ENCODE data around the gene TEX44. TPM values are rescaled to one million over a fixed set of nuclear protein-coding genes. Genes with fewer than 3 reads are reported as not detected.
"Not testable (repeated sequence)": the region's sequence is repeated elsewhere in the genome, so short reads cannot be mapped to it uniquely, and the experiment has no call there.

Gene TEX44
- total RNA-seq, 4 donors from 2014 or later, result not detected

GRCh38 chr2:231573096-231573495, 19.6 kb upstream of the TEX44 start:
- Histone ChIP-seq H3K36me3 (no peaks in the 10 kb centered on the region), H3K27ac (no peak overlapping the region), H3K4me1 (peaks cover 0 to 4% (median 0%) of the 10 kb centered on the region in 3 donors), H3K4me3 (no peak overlapping the region), H3K27me3 (no peaks in the 10 kb centered on the region), H3K9me3 (no peaks in the 10 kb centered on the region)
- TF ChIP-seq EP300 (IDR thresholded peaks at IDR 0.05) (no peak), POLR2AphosphoS5 (IDR thresholded peaks at IDR 0.05) (no peak), POLR2A (IDR thresholded peaks at IDR 0.05) (no peak)
- TF ChIP-seq, protein P1, sequence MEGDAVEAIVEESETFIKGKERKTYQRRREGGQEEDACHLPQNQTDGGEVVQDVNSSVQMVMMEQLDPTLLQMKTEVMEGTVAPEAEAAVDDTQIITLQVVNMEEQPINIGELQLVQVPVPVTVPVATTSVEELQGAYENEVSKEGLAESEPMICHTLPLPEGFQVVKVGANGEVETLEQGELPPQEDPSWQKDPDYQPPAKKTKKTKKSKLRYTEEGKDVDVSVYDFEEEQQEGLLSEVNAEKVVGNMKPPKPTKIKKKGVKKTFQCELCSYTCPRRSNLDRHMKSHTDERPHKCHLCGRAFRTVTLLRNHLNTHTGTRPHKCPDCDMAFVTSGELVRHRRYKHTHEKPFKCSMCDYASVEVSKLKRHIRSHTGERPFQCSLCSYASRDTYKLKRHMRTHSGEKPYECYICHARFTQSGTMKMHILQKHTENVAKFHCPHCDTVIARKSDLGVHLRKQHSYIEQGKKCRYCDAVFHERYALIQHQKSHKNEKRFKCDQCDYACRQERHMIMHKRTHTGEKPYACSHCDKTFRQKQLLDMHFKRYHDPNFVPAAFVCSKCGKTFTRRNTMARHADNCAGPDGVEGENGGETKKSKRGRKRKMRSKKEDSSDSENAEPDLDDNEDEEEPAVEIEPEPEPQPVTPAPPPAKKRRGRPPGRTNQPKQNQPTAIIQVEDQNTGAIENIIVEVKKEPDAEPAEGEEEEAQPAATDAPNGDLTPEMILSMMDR (IDR thresholded peaks at IDR 0.05), result no peak
- no peak for ATAC-seq
- WGBS, 2 donors (ENCODE audit: low coverage in 1 of 2), result no CpG with 5 or more reads among the region's 4 CpGs

DNA sequence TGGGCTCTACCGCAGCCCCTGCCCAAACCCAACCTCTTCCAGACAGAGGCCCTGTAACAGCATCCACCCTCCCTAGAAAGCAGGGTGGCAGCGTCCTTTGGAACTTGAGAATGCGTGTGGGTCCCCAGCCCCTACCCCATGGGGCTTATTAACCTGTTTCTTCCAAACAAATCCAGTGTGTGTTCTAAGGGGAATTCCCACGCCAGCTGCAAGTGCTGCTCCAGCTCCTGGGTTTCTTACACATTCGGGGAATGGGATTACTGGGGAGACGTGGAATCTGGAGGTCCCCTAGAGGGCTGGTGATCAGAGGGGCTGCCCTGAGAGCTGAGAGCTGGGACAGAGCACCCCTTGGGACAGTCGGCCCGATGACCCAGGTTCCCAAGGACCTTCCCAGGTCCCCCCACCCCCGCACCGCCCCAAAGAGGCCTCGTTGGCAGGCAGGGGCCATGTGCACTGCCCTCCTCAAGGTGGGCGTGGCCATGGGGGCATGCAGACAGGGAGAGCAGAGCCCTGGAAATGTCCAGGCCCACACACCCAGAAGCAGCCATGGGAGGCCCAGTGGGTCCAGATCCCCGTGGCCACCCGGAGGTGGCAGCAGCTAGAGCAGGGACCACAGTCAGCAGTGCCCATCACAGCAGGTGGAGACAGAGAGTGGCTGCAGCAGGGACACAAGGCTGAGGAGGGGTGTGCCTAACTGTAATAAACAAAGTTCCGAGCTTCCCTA, 18.8 kb upstream of the TEX44 start:
- Histone ChIP-seq H3K27ac (no peak overlapping the region), H3K4me3 (no peak overlapping the region), H3K4me1 (peaks cover 0 to 4% (median 0%) of the 10 kb centered on the region in 3 donors), H3K9me3 (no peaks in the 10 kb centered on the region), H3K27me3 (no peaks in the 10 kb centered on the region), H3K36me3 (no peaks in the 10 kb centered on the region)
- WGBS, 2 donors (ENCODE audit: low coverage in 1 of 2), result 69% methylated on average over 5 of the region's 15 CpGs; no CpG with 5 or more reads in 1 of the 2 donors
- ATAC-seq, result no peak
- TF ChIP-seq POLR2A (IDR thresholded peaks at IDR 0.05) (no peak), EP300 (IDR thresholded peaks at IDR 0.05) (no peak), POLR2AphosphoS5 (IDR thresholded peaks at IDR 0.05) (no peak)
- TF ChIP-seq, protein P1 (IDR thresholded peaks at IDR 0.05), result no peak

DNA sequence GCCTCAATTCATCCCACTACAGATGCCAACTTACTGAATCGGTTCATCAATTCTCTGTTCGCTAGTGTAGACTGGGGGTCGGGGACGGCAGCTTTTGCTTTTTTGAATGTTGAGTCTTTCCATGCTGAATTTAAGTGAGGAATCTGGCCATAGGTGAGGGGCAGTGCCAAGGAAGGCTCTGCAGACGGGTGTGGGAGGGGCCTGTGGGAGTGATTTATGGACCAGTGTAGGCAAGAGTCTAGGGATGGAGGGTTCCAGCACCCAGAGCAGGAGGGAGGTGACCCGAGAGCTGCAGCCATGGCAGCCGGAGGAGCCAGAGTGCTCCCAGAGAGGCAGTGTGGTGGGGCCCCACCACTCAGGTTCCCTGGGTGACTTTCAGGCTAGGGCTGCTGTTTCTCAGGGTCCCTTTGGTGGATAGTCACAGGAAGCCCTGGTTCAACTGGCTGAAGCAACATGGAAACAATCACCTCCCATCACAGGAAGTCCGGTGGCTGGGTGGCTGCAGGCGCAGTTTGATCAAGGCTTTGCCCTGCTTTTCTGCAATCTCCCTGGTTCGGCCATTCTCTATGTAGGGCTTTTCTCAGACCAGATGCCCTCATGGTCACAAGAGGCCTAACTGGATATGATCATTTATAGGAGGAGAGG, 16.9 kb upstream of the TEX44 start:
- peaks cover 0 to 4% (median 0%) of the 10 kb centered on the region in 3 donors for H3K4me1 ChIP-seq
- H3K9me3 ChIP-seq, result no peaks in the 10 kb centered on the region
- 90 to 100% methylated on average over 4 of the region's 10 CpGs for WGBS, 2 donors (ENCODE audit: low coverage in 1 of 2)
- H3K4me3 ChIP-seq, result no peak overlapping the region
- ATAC-seq, result no peak
- no peaks in the 10 kb centered on the region for H3K27me3 ChIP-seq
- TF ChIP-seq POLR2A (IDR thresholded peaks at IDR 0.05) (no peak), EP300 (IDR thresholded peaks at IDR 0.05) (no peak), POLR2AphosphoS5 (IDR thresholded peaks at IDR 0.05) (no peak)
- TF ChIP-seq, protein P1 (IDR thresholded peaks at IDR 0.05), result no peak
- H3K36me3 ChIP-seq, result no peaks in the 10 kb centered on the region
- H3K27ac ChIP-seq, result no peak overlapping the region

- no CpG with 5 or more reads among the region's 4 CpGs for WGBS, 2 donors (ENCODE audit: low coverage in 1 of 2)
- H3K9me3 ChIP-seq, result no peaks in the 10 kb centered on the region
- no peak overlapping the region for H3K4me3 ChIP-seq
- no peak for ATAC-seq
- peaks cover 0 to 4% (median 0%) of the 10 kb centered on the region in 3 donors for H3K4me1 ChIP-seq
- no peaks in the 10 kb centered on the region for H3K36me3 ChIP-seq
- no peaks in the 10 kb centered on the region for H3K27me3 ChIP-seq
- no peak overlapping the region for H3K27ac ChIP-seq
- TF ChIP-seq EP300 (IDR thresholded peaks at IDR 0.05) (no peak), POLR2AphosphoS5 (IDR thresholded peaks at IDR 0.05) (no peak), POLR2A (IDR thresholded peaks at IDR 0.05) (no peak)
- TF ChIP-seq, protein P1 (IDR thresholded peaks at IDR 0.05), result no peak
Observed at GRCh38 chr2:231576465-231576864, 16.2 kb upstream of the TEX44 start.

- not testable (repeated sequence) for H3K4me3 ChIP-seq, H3K27me3 ChIP-seq, H3K9me3 ChIP-seq, H3K4me1 ChIP-seq, H3K36me3 ChIP-seq, H3K27ac ChIP-seq, ATAC-seq
- 92% methylated on average over 2 of the region's 2 CpGs; no CpG with 5 or more reads in 1 of the 2 donors for WGBS, 2 donors (ENCODE audit: low coverage in 1 of 2)
Observed at GRCh38 chr2:231578655-231579054, 14.0 kb upstream of the TEX44 start.
